Activated T-helper 1 cell treated with anti-CD3 and anti-CD28 coated beads, Interleukin-12 subunit alpha, Interleukin-12 subunit beta, Interleukin-2, Interleukin-4 antibody, amounts not matched to agents 30 ng/mL and 10 ng/mL and 1 ng/mL, durations not matched to agents 14 hours and 24 hours and 36 hours (primary cell): Measurements from ENCODE around the gene WRAP53. TPM values are rescaled to one million over a fixed set of nuclear protein-coding genes. Genes with fewer than 3 reads are reported as not detected.

ENCODE experiments used
- DNase-seq: peaks from one replicate; pipeline ENCODE4 v3.0.0; 2021; ENCODE audit warnings: low spot score
- H3K27ac Mint-ChIP-seq: one replicate; pipeline ENCODE4 v1.8.0; 2021; ENCODE audit warnings: mild to moderate bottlenecking, mixed read lengths
- H3K27me3 Mint-ChIP-seq: one replicate; pipeline ENCODE4 v1.8.0; 2022; ENCODE audit warnings: mild to moderate bottlenecking, moderate library complexity, mixed read lengths; ENCODE audit not compliant: insufficient read depth
- H3K36me3 Mint-ChIP-seq: one replicate; pipeline ENCODE4 v1.8.0; 2021; ENCODE audit warnings: low read depth, mixed read lengths
- H3K4me1 Mint-ChIP-seq: one replicate; pipeline ENCODE4 v1.8.0; 2021; ENCODE audit warnings: low read depth, mixed read lengths
- H3K4me3 Mint-ChIP-seq: one replicate; pipeline ENCODE4 v1.8.0; 2021; ENCODE audit warnings: mild to moderate bottlenecking, moderate library complexity, mixed read lengths
- H3K9me3 Mint-ChIP-seq: one replicate; pipeline ENCODE4 v1.8.0; 2021; ENCODE audit warnings: mixed read lengths
- intact Hi-C: fragments of 100-400 bp; cut with micrococcal nuclease; formaldehyde crosslinking; loops from one replicate; pipeline ENCODE4 v1.15.1; 2024
- total RNA-seq: library from RNA; stranded (reverse); gene quantifications from 2 replicates; pipeline ENCODE4 v1.2.3, GENCODE V29; 2022

Gene WRAP53
- total RNA-seq, 1 donor from 2014 or later: 31.5 TPM

DNA sequence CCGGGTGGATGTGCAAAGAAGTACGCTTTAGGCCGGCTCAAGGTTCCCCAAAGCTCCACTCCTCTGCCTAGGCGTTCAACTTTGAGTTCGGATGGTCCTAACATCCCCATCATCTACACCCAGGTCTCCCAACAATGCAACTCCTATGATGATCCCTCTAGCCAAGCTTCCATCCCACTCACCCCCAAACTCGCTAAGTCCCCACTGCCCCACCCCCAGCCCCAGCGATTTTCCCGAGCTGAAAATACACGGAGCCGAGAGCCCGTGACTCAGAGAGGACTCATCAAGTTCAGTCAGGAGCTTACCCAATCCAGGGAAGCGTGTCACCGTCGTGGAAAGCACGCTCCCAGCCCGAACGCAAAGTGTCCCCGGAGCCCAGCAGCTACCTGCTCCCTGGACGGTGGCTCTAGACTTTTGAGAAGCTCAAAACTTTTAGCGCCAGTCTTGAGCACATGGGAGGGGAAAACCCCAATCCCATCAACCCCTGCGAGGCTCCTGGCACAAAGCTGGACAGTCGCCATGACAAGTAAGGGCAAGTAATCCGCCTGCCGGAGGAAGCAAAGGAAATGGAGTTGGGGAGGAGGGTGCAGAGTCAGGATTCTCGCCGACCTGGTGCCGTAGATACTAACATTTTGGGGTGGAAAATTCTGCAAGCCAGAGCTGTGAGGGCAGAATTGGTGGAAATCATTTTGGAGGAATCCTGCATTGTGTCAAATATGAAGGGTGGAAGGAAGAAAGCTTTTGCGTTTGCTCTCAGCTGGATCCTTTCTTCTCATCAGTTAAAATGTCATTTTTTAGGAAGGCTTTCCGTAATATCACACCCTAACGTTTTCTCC is 987 bp upstream of the WRAP53 start, which contains the start of gene TP53:
Gene TP53, minus strand, starts transcription at position 419 of the 836 bp plus-strand sequence. CDS start 10,896 bp downstream, outside the sequence.
- H3K27ac Mint-ChIP-seq: peak within 1 kb of the TSS; percentile 96
- no peaks in the 10 kb centered on the region for H3K27me3 Mint-ChIP-seq
- H3K9me3 Mint-ChIP-seq: no peaks in the 10 kb centered on the region
- peaks cover 40% of the 10 kb centered on the region for H3K4me1 Mint-ChIP-seq
- DNase-seq: peak; percentile 88
- H3K4me3 Mint-ChIP-seq: peak within 1 kb of the TSS; percentile 95
- H3K36me3 Mint-ChIP-seq: peaks cover 19% of the 10 kb centered on the region
- intact Hi-C loops: loop anchor here (1.0 to 10.0 kb wide), 9 partner anchors 148 to 652 kb away; partner anchors contain the start of genes ELP5, KCTD11, KDM6B and PER1

- H3K27ac Mint-ChIP-seq: peak overlapping the region; percentile 96
- no peaks in the 10 kb centered on the region for H3K9me3 Mint-ChIP-seq
- H3K4me1 Mint-ChIP-seq: peaks cover 40% of the 10 kb centered on the region
- peaks cover 24% of the 10 kb centered on the region for H3K36me3 Mint-ChIP-seq
- no peaks in the 10 kb centered on the region for H3K27me3 Mint-ChIP-seq
- DNase-seq: no peak
- intact Hi-C loops: loop anchor here (1.0 to 10.0 kb wide), 14 partner anchors 39 to 654 kb away; partner anchors contain the start of genes ALOXE3, ATP1B2, NAA38 and PER1
- H3K4me3 Mint-ChIP-seq: peak overlapping the region; percentile 95
These were observed 585 bp downstream of the WRAP53 start for GRCh38 chr17:7688808-7689316.

DNA sequence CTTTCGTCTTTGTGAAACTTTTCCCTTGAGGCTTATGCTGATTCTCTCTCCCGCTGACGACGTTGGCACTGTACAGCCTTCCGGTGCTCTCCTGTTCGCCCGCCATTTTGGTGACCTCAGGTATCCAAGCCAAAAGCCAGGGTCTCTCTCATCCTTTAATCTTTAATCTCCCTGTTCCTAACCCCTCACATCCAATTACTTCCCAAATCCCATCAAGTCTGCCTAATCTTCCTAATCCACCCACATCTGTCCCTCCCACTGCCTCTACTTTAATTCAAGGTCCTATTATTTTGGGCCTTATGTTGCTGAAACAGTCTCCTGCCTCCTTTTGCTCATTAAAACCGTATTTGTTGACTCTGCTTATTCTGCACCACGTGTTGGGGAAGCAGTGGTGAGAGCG is 7.3 kb downstream of the WRAP53 start:
- DNase-seq: no peak
- no peaks in the 10 kb centered on the region for H3K27me3 Mint-ChIP-seq
- H3K4me1 Mint-ChIP-seq: no peaks in the 10 kb centered on the region
- peaks cover 16% of the 10 kb centered on the region for H3K36me3 Mint-ChIP-seq
- no peak overlapping the region for H3K4me3 Mint-ChIP-seq
- intact Hi-C loops: no loop called here
- no peak overlapping the region for H3K27ac Mint-ChIP-seq
- H3K9me3 Mint-ChIP-seq: no peaks in the 10 kb centered on the region

- no peak for DNase-seq
- no peaks in the 10 kb centered on the region for H3K9me3 Mint-ChIP-seq
- H3K27me3 Mint-ChIP-seq: no peaks in the 10 kb centered on the region
- no peak overlapping the region for H3K4me3 Mint-ChIP-seq
- intact Hi-C loops: no loop called here
- no peaks in the 10 kb centered on the region for H3K4me1 Mint-ChIP-seq
- peaks cover 19% of the 10 kb centered on the region for H3K36me3 Mint-ChIP-seq
- H3K27ac Mint-ChIP-seq: no peak overlapping the region
These were observed 9.7 kb downstream of the WRAP53 start for GRCh38 chr17:7697828-7698588.

- H3K4me1 Mint-ChIP-seq: peaks cover 14% of the 10 kb centered on the region
- no peaks in the 10 kb centered on the region for H3K9me3 Mint-ChIP-seq
- peak overlapping the region; percentile 20 for H3K27ac Mint-ChIP-seq
- intact Hi-C loops: no loop called here
- no peak overlapping the region for H3K4me3 Mint-ChIP-seq
- DNase-seq: no peak
- peaks cover 16% of the 10 kb centered on the region for H3K36me3 Mint-ChIP-seq
- peaks cover 7% of the 10 kb centered on the region for H3K27me3 Mint-ChIP-seq
These were observed 12.2 kb downstream of the WRAP53 start for GRCh38 chr17:7700510-7700909.

GRCh38 chr17:7701681-7702080 is 13.4 kb downstream of the WRAP53 start:
- no peaks in the 10 kb centered on the region for H3K9me3 Mint-ChIP-seq
- peaks cover 19% of the 10 kb centered on the region for H3K27me3 Mint-ChIP-seq
- no peak for DNase-seq
- intact Hi-C loops: no loop called here
- H3K36me3 Mint-ChIP-seq: peaks cover 12% of the 10 kb centered on the region
- no peak overlapping the region for H3K4me3 Mint-ChIP-seq
- H3K27ac Mint-ChIP-seq: no peak overlapping the region
- H3K4me1 Mint-ChIP-seq: peaks cover 14% of the 10 kb centered on the region

GRCh38 chr17:7702776-7703175 is 14.5 kb downstream of the WRAP53 start:
- intact Hi-C loops: no loop called here
- H3K4me1 Mint-ChIP-seq: peaks cover 14% of the 10 kb centered on the region

GRCh38 chr17:7703584-7704479 is 15.6 kb downstream of the WRAP53 start:
- H3K27me3 Mint-ChIP-seq: peaks cover 28% of the 10 kb centered on the region
- H3K4me3 Mint-ChIP-seq: no peak overlapping the region
- peak overlapping the region; percentile 24 for H3K27ac Mint-ChIP-seq
- no peaks in the 10 kb centered on the region for H3K9me3 Mint-ChIP-seq
- H3K4me1 Mint-ChIP-seq: peaks cover 14% of the 10 kb centered on the region
- peaks cover 12% of the 10 kb centered on the region for H3K36me3 Mint-ChIP-seq
- no peak for DNase-seq
- intact Hi-C loops: no loop called here

More at GRCh38 chr17:7702776-7703175, 14.5 kb downstream of the WRAP53 start:
- Mint-ChIP-seq H3K27me3 (peaks cover 26% of the 10 kb centered on the region), H3K4me3 (no peak overlapping the region), H3K27ac (no peak overlapping the region), H3K36me3 (peaks cover 12% of the 10 kb centered on the region), H3K9me3 (no peaks in the 10 kb centered on the region)
- DNase-seq: no peak

DNA sequence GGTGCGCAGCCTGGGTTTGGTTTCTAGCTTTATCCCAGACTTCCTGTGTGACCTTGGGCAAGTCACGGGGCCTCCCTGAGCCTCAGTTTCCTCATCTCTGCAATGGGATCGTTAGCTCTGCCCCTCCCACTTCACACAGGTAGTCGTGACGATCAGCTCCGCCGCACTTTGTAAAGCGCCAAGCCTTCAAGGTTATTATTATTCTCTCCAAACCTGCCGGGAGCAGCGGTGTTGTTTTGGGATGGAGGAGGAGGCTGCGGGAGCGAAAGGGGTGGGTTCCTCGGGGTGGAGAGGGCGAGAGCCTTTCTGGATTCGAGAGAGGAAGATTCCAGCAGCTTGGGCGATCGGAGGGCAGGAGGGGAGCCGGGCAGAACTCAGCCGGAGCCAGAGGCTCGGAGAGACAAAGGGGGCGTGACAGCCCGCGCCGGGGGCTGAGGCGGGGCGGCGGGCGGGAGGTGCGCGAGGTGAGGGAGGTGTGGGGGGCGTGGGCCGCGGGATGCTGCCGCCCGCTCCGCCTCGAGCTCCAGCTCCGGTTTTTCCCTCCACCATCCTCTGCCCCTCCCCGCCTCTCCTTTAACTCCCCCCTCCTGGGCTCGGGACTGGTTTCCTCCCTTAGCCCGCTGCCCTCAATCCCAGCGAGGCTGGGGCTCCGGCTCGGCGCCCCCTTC is 16.5 kb downstream of the WRAP53 start, which contains the start of gene EFNB3:
Gene EFNB3, plus strand, starts transcription at position 602 of the 668 bp plus-strand sequence. CDS start 397 bp downstream, outside the sequence.
- no peak for DNase-seq
- intact Hi-C loops: no loop called here
- Mint-ChIP-seq H3K36me3 (peaks cover 12% of the 10 kb centered on the region), H3K9me3 (no peaks in the 10 kb centered on the region), H3K4me1 (peaks cover 14% of the 10 kb centered on the region), H3K4me3 (peak within 1 kb of the TSS; percentile 45), H3K27me3 (peaks cover 28% of the 10 kb centered on the region), H3K27ac (peak within 1 kb of the TSS; percentile 20)

DNA sequence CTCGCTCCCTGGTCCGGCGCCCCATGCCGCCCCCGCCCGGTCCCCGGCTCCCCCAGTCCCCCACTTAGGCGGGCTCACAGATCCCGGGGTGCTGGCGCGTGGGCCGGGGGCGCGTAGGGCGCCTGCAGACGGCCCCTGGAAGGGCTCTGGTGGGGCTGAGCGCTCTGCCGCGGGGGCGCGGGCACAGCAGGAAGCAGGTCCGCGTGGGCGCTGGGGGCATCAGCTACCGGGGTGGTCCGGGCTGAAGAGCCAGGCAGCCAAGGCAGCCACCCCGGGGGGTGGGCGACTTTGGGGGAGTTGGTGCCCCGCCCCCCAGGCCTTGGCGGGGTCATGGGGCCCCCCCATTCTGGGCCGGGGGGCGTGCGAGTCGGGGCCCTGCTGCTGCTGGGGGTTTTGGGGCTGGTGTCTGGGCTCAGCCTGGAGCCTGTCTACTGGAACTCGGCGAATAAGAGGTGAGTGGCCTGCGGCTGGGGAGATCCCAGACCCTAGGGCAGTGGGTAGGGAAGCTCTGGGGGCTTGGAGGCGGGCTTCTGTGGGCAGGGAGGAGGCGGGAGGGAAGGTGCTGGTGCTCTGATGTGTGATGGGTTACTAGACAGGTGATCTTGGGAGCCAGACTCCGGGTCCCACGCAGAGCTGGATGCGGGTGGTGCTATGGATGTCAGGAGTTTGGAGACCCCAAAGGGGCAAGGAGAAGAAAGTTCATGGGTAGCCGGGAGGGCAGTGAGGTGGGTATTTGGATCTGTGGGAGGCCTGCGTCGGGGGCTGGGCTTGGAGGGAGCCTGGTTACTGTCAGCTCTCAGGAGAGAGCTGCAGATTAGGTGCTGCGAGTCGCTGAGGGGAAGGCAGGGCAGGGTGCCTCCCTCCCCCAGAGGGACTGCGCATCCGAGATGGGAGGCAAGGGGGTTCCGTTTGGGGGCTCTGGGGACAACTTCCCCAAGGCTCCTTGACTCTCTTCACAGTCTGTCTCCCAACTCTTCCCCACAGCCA is 17.3 kb downstream of the WRAP53 start:
- Mint-ChIP-seq H3K27ac (peak overlapping the region; percentile 20), H3K9me3 (no peaks in the 10 kb centered on the region), H3K4me1 (peaks cover 20% of the 10 kb centered on the region), H3K4me3 (no peak overlapping the region), H3K27me3 (peaks cover 28% of the 10 kb centered on the region), H3K36me3 (peaks cover 12% of the 10 kb centered on the region)
- intact Hi-C loops: no loop called here
- DNase-seq: no peak
